ENCODE data around the gene ATP2B1.

The ATP2B1 gene

DNA sequence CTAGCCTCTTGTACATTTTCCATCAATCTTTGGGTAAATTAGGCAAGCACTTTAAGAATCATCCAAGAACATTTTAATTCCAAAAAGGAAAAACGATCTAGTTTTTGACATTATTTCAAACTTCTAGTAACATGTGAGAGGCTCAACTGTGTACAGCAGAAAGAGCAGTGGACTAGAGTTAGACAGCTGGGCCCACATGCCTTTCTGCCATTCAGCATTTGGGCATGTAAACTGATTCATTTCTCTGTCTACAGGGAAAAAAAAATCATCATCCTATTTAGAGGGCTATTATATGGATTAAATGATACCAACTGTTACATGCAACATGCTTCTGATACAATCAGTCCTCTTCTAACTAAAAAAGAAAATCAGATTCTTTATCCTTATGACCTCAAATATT, 17.7 kb downstream of the ATP2B1 start:
- no peak for DNase-seq

- no peak for DNase-seq
Measured at GRCh38 chr12:89689306-89689705, 19.3 kb downstream of the ATP2B1 start.

DNA sequence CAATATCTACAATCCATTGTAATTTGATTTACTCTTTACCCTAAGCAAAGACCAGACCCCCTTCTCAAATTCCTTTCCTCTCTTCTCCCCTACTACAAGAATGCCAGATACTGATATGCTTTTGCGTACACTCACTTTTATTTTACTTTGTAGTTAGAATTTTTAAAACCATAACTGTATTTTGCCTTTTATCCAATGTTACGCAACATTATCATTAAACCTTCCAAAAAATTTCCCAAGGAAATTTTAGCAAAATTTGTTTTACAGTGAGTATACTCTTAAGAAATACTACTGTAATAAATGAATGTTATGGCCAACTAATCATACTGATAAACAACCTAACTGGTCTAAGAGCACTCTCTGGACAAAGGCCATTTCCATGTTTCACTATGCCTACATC, 22.3 kb downstream of the ATP2B1 start:
- DNase-seq = no peak

DNA sequence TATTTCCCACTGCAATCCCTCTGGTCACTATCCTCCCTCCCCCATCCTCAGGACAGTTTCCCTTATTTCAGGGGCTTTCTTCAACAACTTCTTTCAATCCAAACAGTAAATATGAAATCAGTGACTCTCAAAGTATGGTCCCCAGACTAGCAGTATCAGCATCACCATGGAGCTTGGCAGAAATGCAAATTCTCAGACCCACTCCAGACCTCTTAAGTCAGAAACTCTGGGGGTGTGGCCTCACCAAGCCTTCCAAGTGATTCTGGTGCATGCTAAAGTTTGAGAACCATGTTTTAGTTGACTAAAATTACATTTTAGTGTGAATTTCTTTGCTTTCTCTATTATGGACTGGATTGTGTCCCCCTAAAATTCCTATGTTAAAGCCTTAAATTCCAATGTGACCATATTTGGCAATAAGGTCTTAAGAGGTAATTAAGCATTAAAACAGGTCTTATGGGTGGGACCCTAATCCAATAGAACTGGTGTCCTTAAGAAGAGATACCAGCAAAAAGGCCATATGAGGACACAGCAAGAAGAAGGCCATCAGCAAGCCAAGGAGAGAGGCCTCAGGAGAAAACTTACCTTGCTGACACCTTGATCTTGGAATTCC, 23.2 kb downstream of the ATP2B1 start:
- no peak for DNase-seq

DNA sequence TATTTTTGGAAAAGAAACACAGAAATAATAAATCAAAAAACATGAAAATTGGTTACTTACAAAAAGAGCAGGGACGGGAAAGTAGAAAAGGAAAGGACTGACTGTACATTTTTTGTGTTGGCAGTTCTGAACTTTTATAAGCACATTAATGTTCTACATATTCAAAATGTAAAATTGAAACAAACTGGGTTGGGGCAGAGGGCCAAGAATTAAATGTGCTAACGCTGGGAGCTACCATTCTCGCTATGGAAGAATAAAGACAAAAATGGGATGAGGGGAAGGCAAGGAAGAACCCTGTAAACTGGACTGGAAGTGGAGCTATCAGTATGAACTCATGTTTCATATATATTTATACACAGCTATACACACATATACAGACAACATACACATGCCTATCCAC, 24.5 kb downstream of the ATP2B1 start:
- no peak for DNase-seq

DNA sequence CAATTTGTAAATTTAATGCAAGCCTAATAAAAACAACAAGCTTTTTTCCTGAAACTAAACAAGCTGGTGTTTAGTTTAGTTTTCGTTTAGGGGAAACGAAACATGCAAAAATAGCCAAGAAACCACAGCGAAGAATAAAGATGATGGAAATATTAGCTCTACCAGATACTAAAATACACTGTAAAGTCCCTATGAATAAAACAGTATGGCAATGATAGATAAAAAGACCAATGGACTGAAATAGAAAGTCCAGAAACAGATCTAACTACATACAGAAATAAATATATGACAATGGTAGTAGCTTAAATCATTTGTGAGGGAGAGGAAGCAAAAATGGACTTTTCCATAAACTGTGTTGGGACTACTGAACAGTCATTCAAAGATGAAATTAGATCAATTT, 26.4 kb downstream of the ATP2B1 start:
- no peak for DNase-seq

DNA sequence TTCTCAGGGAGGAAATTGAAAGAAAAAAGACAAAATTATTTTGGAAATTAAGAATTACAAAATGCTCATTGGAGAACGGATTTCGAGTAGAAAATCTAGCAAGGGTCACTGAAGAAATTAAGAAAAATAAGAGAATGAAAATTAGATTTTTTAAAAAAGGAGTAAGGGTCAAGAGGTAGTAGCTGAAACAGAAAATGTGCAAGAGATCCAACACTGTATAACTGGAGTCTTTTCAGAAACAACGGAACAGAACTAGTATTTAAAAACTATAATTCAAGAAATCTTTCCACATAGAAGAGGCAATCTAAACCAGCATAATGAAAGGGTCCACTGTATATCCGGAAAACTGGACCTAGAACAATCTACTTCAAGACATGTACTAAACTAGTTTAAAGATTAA, 28.2 kb downstream of the ATP2B1 start:
- DNase-seq = no peak

DNA sequence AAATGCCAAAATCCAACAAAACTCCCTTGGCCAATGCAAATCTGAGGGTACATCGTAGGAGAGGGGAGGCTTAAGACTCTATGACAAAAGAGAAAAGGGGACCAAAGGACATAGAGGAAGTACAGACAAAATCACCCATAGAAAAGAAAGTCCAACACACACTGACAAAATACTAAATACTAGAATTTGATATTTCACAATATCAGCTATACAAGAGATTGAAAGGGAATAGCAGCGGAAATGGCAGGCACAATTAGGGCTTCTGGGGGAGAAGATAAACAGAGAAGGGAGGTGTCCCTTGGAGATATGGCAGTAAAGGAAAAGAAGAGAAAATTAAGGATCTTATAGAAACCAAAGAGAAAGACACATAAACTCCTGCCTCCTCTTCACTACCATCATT, 29.0 kb downstream of the ATP2B1 start:
- no peak for DNase-seq

- no peak for DNase-seq
Measured at GRCh38 chr12:89678225-89678624, 30.4 kb downstream of the ATP2B1 start.

DNA sequence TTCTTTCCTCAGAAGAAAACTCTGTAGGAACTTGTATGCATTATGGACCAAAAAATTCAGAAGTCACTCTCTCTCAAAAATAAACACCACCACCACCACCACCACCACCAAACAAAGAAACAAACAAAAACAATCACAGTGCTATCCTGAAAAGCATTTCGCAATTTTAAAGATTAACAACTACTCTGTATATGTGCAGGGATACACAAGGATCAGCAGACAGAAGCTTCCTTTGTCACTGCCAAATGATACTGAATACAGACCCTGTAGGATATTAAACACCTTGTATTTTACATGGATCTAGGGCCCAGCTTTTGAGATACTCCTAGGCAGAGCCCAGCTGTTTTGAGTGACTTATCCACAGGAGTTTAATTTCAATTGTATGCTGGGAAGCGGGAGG, 31.7 kb downstream of the ATP2B1 start:
- no peak for DNase-seq

GRCh38 chr12:89674326-89674942, 34.2 kb downstream of the ATP2B1 start:
- DNase-seq = no peak

DNA sequence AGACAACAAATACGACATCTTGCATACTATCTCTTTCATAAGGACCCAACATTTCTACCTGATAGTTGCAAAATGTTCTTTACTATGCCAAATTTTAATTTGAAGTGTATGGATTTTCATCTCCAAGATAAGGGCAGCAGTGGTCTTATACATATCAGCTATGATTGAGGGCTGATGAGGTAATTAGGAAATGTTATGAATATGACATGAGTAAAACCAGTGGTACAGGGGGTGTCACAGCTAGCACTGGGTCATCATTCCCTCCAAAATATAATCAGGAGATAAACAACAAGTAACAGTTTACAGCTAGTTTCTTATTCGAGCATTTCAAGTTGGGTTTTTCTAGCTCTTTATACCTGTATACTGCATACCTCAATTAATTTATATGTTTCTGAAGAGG, 35.0 kb downstream of the ATP2B1 start:
- DNase-seq = no peak

DNA sequence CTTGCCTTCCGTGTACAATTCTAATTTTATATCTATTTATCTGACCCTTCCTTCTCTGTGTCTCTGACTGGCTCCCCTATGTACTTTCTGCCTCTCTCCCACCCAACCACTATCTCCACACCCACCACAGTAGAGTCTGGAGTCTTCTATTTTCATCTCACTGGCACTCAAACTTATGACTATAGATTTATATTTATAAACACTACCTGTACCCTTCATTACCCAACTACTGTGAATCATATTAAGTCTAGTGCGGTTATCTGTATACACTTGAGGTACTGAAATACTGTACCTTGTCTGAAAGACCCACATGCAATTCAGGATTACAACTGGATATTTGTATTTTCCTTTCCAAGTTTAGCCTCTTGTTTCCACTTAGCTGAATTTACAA, 36.1 kb downstream of the ATP2B1 start:
- no peak for DNase-seq

DNA sequence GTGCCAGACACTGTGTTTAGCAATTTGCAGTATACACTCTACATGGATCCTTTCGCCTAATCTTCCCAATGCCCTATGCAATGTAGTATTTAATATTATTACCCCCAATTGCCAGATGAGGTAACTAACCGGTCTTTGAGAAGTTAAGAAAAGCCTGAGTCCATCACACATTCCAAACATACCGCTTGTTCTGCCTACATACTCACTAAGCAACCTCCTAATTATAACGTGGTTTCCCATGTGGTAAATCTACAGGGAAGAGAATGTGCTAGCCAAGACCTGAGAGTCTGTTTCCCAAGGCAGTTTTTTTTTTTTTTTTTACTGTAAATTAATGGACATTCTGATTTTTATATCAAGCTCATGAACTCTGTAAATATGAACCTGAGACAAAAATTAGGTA, 37.2 kb downstream of the ATP2B1 start:
- DNase-seq = no peak

DNA sequence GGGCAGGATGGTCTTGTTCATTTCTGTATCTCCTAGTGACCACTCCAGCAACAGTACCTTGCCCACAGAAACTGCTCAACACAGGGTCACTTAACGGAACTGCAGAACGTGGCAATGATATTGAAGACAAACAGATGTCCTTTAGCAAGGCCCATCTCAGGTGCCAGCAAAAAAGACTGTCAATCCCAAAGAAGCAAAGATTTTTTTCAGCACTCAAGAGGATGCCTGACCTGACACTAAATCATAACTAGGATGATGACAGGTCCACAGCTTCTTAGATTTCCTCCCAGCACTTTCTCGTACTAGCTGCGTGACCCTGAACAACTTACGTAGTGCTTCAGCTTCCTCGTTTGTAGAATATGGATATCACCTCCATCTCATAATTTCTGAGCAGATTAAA, 39.4 kb downstream of the ATP2B1 start:
- DNase-seq = no peak

DNA sequence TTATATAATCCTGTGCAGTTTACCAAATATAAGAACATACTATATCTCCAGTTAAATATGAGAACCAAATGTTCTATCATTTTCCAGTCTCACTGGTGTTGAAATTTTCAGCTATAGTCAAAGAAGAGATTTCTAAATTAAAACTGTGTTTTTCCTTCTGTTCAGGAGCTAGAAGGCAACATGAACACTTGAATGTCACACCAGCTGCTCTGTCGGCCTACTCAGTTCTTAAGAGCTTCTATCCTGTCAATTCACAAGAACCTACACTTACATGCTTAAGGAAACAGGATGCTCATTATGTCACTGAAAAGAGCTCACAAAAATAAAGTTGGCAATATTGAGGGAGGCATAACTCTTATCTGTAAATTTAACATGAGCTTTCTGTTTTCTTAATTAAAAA, 43.1 kb downstream of the ATP2B1 start:
- DNase-seq = no peak

DNA sequence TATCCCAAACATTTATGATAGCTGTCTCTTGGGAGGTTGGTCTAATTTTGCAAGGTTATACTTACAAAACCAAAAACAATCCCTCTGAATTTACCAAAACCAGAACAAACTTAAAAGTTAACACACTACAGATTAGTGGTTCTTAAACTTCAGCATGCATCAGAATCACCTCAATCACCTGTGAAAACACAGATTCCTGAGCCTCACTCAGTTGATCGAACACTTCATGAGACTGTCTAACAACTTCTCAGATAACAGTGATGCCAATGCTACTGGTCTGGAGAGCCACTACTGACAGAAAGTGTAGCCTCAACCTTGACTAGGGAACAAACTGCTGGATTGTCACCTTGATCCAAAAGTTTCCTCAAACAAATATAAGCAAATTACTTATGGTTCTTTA, 44.2 kb downstream of the ATP2B1 start:
- DNase-seq = no peak

DNA sequence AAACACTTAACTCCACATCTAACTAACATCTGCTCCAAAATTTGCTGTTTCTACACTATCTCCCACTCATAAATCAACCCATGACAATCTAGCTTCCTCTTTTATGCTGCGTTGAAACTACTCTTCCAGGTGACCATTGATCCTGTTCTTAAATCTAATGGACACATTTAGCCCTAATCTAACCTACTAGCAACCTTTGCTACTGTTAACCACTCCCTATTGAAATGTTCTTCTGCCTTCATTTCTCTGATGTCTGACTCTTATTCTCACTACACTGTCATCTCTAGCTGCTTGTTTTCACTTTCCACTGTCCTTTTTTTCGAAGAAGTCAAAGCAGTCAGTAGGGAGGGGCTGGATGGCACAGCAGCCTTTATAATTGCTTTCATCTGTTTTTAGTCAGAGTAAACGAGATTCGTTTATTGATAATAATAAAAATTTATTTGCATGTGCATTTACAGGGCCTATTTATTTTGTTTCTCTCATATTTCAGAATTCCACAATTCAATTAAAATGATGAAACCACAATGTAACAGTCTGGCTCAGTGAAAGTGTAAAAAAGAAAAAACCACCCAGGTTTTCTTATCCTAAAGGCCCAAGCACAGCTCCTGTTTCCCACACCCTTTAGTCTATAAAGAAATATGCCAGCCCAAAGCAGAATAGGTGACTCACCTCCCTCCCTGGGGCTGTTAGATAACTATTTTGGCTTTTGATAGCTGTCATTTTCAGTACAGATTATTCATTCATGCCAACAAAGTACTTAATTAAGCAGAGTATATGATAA, 44.9 kb downstream of the ATP2B1 start:
- no peak for DNase-seq

- DNase-seq = no peak
Measured at GRCh38 chr12:89662623-89663022, 46.0 kb downstream of the ATP2B1 start.

- no peak for DNase-seq
Measured at GRCh38 chr12:89661706-89662330, 46.8 kb downstream of the ATP2B1 start.

DNA sequence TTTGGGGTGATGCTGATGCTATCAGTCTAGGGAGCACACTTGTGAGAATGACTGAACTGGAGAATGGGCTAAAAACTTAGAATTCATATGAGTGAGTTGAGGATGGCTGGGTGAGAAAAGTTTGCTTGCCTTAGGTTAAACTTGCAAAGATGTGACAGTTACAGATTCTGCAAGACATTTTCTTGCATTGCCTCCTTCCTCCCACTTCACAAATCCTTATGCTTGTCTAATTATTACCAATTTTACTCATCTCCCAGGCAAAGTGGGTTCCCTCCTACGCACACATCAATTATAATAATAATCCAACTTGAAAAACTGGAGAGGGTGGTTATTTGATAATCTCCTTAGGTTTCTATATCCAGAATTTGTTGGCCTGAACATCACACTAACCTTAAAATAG, 50.9 kb downstream of the ATP2B1 start:
- DNase-seq = no peak

DNA sequence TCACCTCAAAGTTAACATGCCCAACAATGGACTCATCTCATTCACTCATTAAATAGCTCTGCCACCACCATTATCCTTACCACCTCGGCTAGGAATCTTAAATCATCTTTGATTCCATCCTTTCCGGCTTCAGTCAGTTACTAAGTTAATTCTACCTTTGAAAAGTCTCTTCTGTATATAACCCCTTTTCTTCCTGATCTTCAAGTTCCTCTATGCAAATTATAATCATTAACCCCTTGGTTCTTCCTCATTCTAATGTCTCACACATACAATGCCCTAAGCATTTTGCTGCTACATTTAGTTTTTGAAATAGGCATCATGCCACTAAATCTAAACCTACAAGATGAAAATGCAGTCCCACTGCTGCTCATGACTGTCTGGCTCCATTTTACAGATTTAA, 51.6 kb downstream of the ATP2B1 start:
- DNase-seq = no peak

GRCh38 chr12:89655841-89656240, 52.8 kb downstream of the ATP2B1 start:
- DNase-seq = no peak

GRCh38 chr12:89651192-89651591, 57.4 kb downstream of the ATP2B1 start:
- no peak for DNase-seq

Data from NCI-H1092 treated with DMSO at 0.1 percent for 48 hours (cell line).